OCI-M2 (cell line): Measurements from ENCODE around the gene PRKG1.
"Not testable (repeated sequence)": the region's sequence is repeated elsewhere in the genome, so short reads cannot be mapped to it uniquely, and the experiment has no call there.

Experiments
- DNase-seq: peaks from one replicate; lab custom pipeline; 2025; ENCODE audit not compliant: unreplicated experiment; lab: John Stamatoyannopoulos, UW

Gene PRKG1

GRCh38 chr10:51267980-51268570 is 193.8 kb downstream of the PRKG1 start:
- not testable (repeated sequence) for DNase-seq

GRCh38 chr10:51269821-51270220 is 195.5 kb downstream of the PRKG1 start:
- DNase-seq: no peak

GRCh38 chr10:51270936-51271530 is 196.7 kb downstream of the PRKG1 start:
- no peak for DNase-seq

GRCh38 chr10:51272099-51272498 is 197.8 kb downstream of the PRKG1 start:
- not testable (repeated sequence) for DNase-seq

GRCh38 chr10:51272555-51272954 is 198.3 kb downstream of the PRKG1 start:
- DNase-seq: no peak

GRCh38 chr10:51273574-51273973 is 199.3 kb downstream of the PRKG1 start:
- DNase-seq: no peak

GRCh38 chr10:51276097-51276496 is 201.8 kb downstream of the PRKG1 start:
- DNase-seq: not testable (repeated sequence)

GRCh38 chr10:51281387-51281786 is 207.1 kb downstream of the PRKG1 start:
- DNase-seq: not testable (repeated sequence)

- DNase-seq: no peak
Measured at GRCh38 chr10:51285601-51286000, 211.3 kb downstream of the PRKG1 start.

GRCh38 chr10:51288511-51288910 is 214.2 kb downstream of the PRKG1 start:
- no peak for DNase-seq

GRCh38 chr10:51289519-51289918 is 215.2 kb downstream of the PRKG1 start:
- DNase-seq: no peak

GRCh38 chr10:51291961-51292360 is 217.7 kb downstream of the PRKG1 start:
- no peak for DNase-seq

- no peak for DNase-seq
Measured at GRCh38 chr10:51297438-51297837, 223.2 kb downstream of the PRKG1 start.

- DNase-seq: no peak
Measured at GRCh38 chr10:51300617-51301304, 226.5 kb downstream of the PRKG1 start.

GRCh38 chr10:51301644-51302043 is 227.4 kb downstream of the PRKG1 start:
- DNase-seq: no peak

- DNase-seq: no peak
Measured at GRCh38 chr10:51302316-51302715, 228.0 kb downstream of the PRKG1 start.

- DNase-seq: no peak
Measured at GRCh38 chr10:51308116-51308515, 233.8 kb downstream of the PRKG1 start.

- DNase-seq: no peak
Measured at GRCh38 chr10:51311228-51311627, 236.9 kb downstream of the PRKG1 start.

- DNase-seq: no peak
Measured at GRCh38 chr10:51312817-51313216, 238.5 kb downstream of the PRKG1 start.

GRCh38 chr10:51313251-51313650 is 239.0 kb downstream of the PRKG1 start:
- DNase-seq: no peak

GRCh38 chr10:51313773-51314478 is 239.6 kb downstream of the PRKG1 start:
- DNase-seq: no peak

GRCh38 chr10:51314481-51314880 is 240.2 kb downstream of the PRKG1 start:
- no peak for DNase-seq
